GM10266 (cell line): Measurements from ENCODE around the gene ASB15.

Source experiments
- DNase-seq: peaks from one replicate; pipeline ENCODE4 v3.0.0; 2012; ENCODE audit errors: extremely low spot score
- CTCF ChIP-seq: IDR thresholded peaks from 2 replicates; pipeline ENCODE4 v1.5.1; 2012; ENCODE audit warnings: mild to moderate bottlenecking, low read depth; ENCODE audit not compliant: control insufficient read depth, insufficient read depth; ENCODE audit errors: missing control alignments

Gene ASB15

GRCh38 chr7:123675181-123675473 is 73.5 kb downstream of the ASB15 start:
- no peak for DNase-seq
- no peak for TF ChIP-seq CTCF

- no peak for DNase-seq
- no peak for TF ChIP-seq CTCF
These were observed 75.6 kb downstream of the ASB15 start for GRCh38 chr7:123677061-123677715.

GRCh38 chr7:123679614-123680013 is 78.0 kb downstream of the ASB15 start:
- TF ChIP-seq CTCF, result no peak
- no peak for DNase-seq

GRCh38 chr7:123680580-123680979 is 79.0 kb downstream of the ASB15 start:
- no peak for TF ChIP-seq CTCF
- DNase-seq, result no peak

GRCh38 chr7:123681561-123681960 is 79.9 kb downstream of the ASB15 start:
- no peak for DNase-seq

GRCh38 chr7:123682690-123683089 is 81.1 kb downstream of the ASB15 start:
- TF ChIP-seq CTCF, result peak; percentile 51

More at GRCh38 chr7:123681561-123681960, 79.9 kb downstream of the ASB15 start:
- no peak for TF ChIP-seq CTCF

GRCh38 chr7:123687161-123687560 is 85.5 kb downstream of the ASB15 start:
- no peak for TF ChIP-seq CTCF
- DNase-seq, result no peak

More at GRCh38 chr7:123682690-123683089, 81.1 kb downstream of the ASB15 start:
- peak; percentile 17 for DNase-seq
